CD4-positive, alpha-beta T cell (primary cell): ENCODE measurements around the gene ITPKB. TPM values are rescaled to one million over a fixed set of nuclear protein-coding genes. Genes with fewer than 3 reads are reported as not detected.
A peak's percentile ranks its signal among the peaks of the same experiment; 100 is the strongest.

Experiments used
- ATAC-seq: fragments of 200-7000 bp; cut with Tn5 transposase; one replicate; pipeline ENCODE4 v1.10.0; 2022; ENCODE audit warnings: mild to moderate bottlenecking; ENCODE audit not compliant: poor library complexity
- CTCF ChIA-PET: fragments of 350-600 bp; sonication (Branson Sonifier 250); formaldehyde crosslinking; loops from one replicate; lab custom pipeline; 2021; ENCODE audit warnings: antibody characterized with exemption, inconsistent platforms; lab: Charles Lee
- POLR2A ChIA-PET: fragments of 350-600 bp; sonication (Branson Sonifier 250); formaldehyde crosslinking; loops from one replicate; lab custom pipeline; 2021; ENCODE audit warnings: antibody characterized with exemption, inconsistent platforms; lab: Charles Lee
- DNase-seq, 14 experiments: peaks; one replicate each; pipeline ENCODE4 v3.0.0-alpha.2; 2013 to 2020; ENCODE audit warnings: mixed read lengths in 2 of 14
- H3K27ac ChIP-seq, 2 donors: one replicate each; pipeline versions ENCODE4 v1.5.1 to v1.7.0; 2013; ENCODE audit warnings: low read length in 2 of 2, low read depth in 1 of 2, mild to moderate bottlenecking in 1 of 2
- H3K27me3 ChIP-seq, 2 experiments: 1 replicate in 1 of 2; 2 replicates in 1 of 2; pipeline versions ENCODE4 v1.6.1 to v1.7.0; 2013; ENCODE audit warnings: low read length in 2 of 2, control low read depth in 1 of 2, mild to moderate bottlenecking in 1 of 2, moderate library complexity in 1 of 2; ENCODE audit not compliant: insufficient read depth in 2 of 2, control insufficient read depth in 1 of 2
- H3K36me3 ChIP-seq: one replicate; pipeline ENCODE4 v1.6.1; 2013; ENCODE audit warnings: low read length, control low read depth; ENCODE audit not compliant: insufficient read depth
- H3K4me1 ChIP-seq: one replicate; pipeline ENCODE4 v1.6.1; 2013; ENCODE audit warnings: low read length, control low read depth; ENCODE audit not compliant: insufficient read depth
- H3K4me3 ChIP-seq: one replicate; pipeline ENCODE4 v1.5.1; 2013; ENCODE audit warnings: mild to moderate bottlenecking, low read length, moderate library complexity
- H3K9me3 ChIP-seq, 2 experiments: 1 replicate in 1 of 2; 2 replicates in 1 of 2; pipeline versions ENCODE4 v1.6.1 to v1.7.0; 2013; ENCODE audit warnings: low read length in 2 of 2, mild to moderate bottlenecking in 2 of 2, control low read depth in 1 of 2, moderate library complexity in 1 of 2; ENCODE audit not compliant: control insufficient read depth in 1 of 2, insufficient read depth in 1 of 2
- H3K27ac Mint-ChIP-seq: one replicate; pipeline ENCODE4 v1.8.0; 2020; ENCODE audit warnings: mixed read lengths
- H3K27me3 Mint-ChIP-seq: one replicate; pipeline ENCODE4 v1.8.0; 2021; ENCODE audit warnings: mixed read lengths
- H3K36me3 Mint-ChIP-seq: one replicate; pipeline ENCODE4 v1.8.0; 2021; ENCODE audit warnings: low read depth, mixed read lengths
- H3K4me1 Mint-ChIP-seq: one replicate; pipeline ENCODE4 v1.8.0; 2021; ENCODE audit warnings: low read depth, mixed read lengths
- H3K4me3 Mint-ChIP-seq: one replicate; pipeline ENCODE4 v1.8.0; 2020; ENCODE audit warnings: mild to moderate bottlenecking, mixed read lengths
- H3K9me3 Mint-ChIP-seq: one replicate; pipeline ENCODE4 v1.8.0; 2020; ENCODE audit warnings: mixed read lengths
- intact Hi-C, 2 experiments: fragments of 100-400 bp; cut with DNase I in 1 of 2; cut with micrococcal nuclease in 1 of 2; formaldehyde crosslinking; loops; one replicate each; pipeline versions ENCODE4 v1.15.1 to v1.9.0; 2023 to 2025; cut with DNase I, micrococcal nuclease
- polyA plus RNA-seq, 2 donors: library from polyadenylated mRNA; unstranded; fragments of 120-200 nt; gene quantifications; one replicate each; pipeline ENCODE4 v1.2.1, GENCODE V29; 2013
- total RNA-seq, 174 experiments: library from RNA in 2 of 174; stranded (reverse) in 2 of 174; gene quantifications; one replicate each; pipeline ENCODE4 v1.2.3 and lab custom pipeline; 2021 to 2026
- TF ChIP-seq, protein P1 (sequence below): fragments of 200-600 bp; IDR thresholded peaks from one replicate; pipeline ENCODE4 v1.8.0; 2022; ENCODE audit warnings: antibody characterized with exemption, mild to moderate bottlenecking

The ITPKB gene
- 100 to 1,000 TPM; 565 to 583 TPM for total RNA-seq
- polyA plus RNA-seq (2013, experiment 1 of 2): 113 TPM
- polyA plus RNA-seq (2013, experiment 2 of 2): 115 TPM
- 50.1 to 943 (median 384) reads per million in 172 experiments for total RNA-seq (lab: John Stamatoyannopoulos, UW)

DNA sequence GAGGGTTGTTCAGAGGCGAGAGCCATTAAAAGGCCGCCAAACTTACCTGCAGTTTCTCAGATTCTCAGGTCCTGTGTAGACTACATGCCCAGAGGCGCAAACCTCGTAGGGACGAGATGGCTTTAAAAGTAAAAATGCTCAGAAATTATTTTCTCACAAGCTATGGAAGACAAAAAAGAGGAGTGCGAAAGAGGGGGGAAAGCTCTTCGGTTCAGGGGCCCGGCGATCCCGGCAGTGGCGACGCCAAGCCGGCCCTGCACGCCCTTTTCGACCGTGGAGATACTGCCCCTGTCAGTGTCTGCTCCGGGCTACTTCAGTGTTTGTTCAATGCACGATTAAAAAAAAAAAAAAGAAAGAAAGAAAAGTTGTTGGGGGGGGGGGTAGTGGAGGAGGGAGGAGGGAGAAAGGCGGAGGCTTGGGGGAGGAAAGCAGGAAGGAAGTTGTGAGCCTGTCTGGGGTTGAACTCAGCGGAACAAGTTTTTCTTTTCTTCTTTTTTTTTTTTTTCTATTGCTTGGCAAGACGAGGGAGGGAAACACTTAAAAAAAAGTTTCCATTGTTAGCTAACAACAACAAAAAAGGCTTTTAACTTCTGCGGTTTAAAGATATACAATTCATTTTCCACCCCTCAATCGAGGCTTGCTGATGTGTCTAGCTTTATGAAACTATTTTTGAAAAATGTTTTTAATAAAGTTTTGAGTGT lies at the start of gene ITPKB:
Gene ITPKB (minus strand): TSS at position 288 of the 701 bp plus-strand sequence. CDS start 1,824 bp downstream, outside the sequence.
- Mint-ChIP-seq H3K27me3 (peaks cover 7% of the 10 kb centered on the region), H3K27ac (peak within 1 kb of the TSS; percentile 95), H3K4me3 (peak within 1 kb of the TSS; percentile 98), H3K9me3 (peaks cover 2% of the 10 kb centered on the region), H3K4me1 (peaks cover 37% of the 10 kb centered on the region), H3K36me3 (peaks cover 51% of the 10 kb centered on the region)
- Histone ChIP-seq H3K27me3 (no peaks in the 10 kb centered on the region), H3K36me3 (peaks cover 31% of the 10 kb centered on the region), H3K27ac (peak within 1 kb of the TSS; percentile 79 to 92), H3K4me3 (peak within 1 kb of the TSS; percentile 93), H3K4me1 (peaks cover 38% of the 10 kb centered on the region), H3K9me3 (no peaks in the 10 kb centered on the region)
- ATAC-seq (peak; percentile 61), DNase-seq (peak; percentile 46 to 95 (median 66))
- intact Hi-C loops: loop anchor here (1.0 to 10.0 kb wide), 9 partner anchors 9 to 104 kb away; no protein-coding TSS in a partner anchor
- POLR2A ChIA-PET: interaction anchor here (0.6 to 3.0 kb wide), 46 partner anchors 10 to 332 kb away, joined by 3 to 26 read pairs (median 5); partner anchors contain the start of gene COQ8A
- TF ChIP-seq, protein P1, sequence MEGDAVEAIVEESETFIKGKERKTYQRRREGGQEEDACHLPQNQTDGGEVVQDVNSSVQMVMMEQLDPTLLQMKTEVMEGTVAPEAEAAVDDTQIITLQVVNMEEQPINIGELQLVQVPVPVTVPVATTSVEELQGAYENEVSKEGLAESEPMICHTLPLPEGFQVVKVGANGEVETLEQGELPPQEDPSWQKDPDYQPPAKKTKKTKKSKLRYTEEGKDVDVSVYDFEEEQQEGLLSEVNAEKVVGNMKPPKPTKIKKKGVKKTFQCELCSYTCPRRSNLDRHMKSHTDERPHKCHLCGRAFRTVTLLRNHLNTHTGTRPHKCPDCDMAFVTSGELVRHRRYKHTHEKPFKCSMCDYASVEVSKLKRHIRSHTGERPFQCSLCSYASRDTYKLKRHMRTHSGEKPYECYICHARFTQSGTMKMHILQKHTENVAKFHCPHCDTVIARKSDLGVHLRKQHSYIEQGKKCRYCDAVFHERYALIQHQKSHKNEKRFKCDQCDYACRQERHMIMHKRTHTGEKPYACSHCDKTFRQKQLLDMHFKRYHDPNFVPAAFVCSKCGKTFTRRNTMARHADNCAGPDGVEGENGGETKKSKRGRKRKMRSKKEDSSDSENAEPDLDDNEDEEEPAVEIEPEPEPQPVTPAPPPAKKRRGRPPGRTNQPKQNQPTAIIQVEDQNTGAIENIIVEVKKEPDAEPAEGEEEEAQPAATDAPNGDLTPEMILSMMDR: no peak
- CTCF ChIA-PET: interaction anchor here (0.6 to 2.7 kb wide), 12 partner anchors 27 to 674 kb away, joined by 3 to 12 read pairs (median 4); no protein-coding TSS in a partner anchor

DNA sequence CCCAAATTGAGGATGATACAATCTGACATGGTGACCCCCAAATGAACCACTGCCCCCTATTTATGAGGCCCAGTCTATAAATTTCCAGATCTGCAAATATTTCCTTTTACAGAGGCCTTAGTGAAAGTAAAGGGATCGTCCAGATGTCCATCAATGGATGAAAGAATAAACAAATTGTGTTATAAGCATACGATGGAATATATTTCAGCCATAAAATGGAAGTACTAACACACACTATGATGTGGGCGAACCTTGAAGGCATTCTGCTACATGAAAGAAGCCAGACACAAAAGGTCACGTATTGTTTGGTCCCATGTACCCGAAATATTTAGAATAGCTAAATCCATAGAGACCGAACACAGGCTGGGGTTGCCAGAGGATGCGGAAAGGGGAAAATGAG lies 48.6 kb upstream of the ITPKB start:
- Mint-ChIP-seq H3K27me3 (no peaks in the 10 kb centered on the region), H3K9me3 (no peaks in the 10 kb centered on the region), H3K4me1 (peaks cover 5% of the 10 kb centered on the region), H3K27ac (no peak overlapping the region), H3K36me3 (no peaks in the 10 kb centered on the region), H3K4me3 (no peak overlapping the region)
- Histone ChIP-seq H3K36me3 (no peaks in the 10 kb centered on the region), H3K27me3 (no peaks in the 10 kb centered on the region), H3K4me1 (no peaks in the 10 kb centered on the region), H3K4me3 (no peak overlapping the region), H3K9me3 (no peaks in the 10 kb centered on the region), H3K27ac (no peak overlapping the region)
- CTCF ChIA-PET: interaction anchor here (1.1 kb wide), 1 partner anchor 161 kb away, joined by 3 read pairs; no protein-coding TSS in a partner anchor
- POLR2A ChIA-PET: no interaction called here
- DNase-seq (no peak), ATAC-seq (no peak)
- intact Hi-C loops: no loop called here
- TF ChIP-seq, protein P1: no peak

DNA sequence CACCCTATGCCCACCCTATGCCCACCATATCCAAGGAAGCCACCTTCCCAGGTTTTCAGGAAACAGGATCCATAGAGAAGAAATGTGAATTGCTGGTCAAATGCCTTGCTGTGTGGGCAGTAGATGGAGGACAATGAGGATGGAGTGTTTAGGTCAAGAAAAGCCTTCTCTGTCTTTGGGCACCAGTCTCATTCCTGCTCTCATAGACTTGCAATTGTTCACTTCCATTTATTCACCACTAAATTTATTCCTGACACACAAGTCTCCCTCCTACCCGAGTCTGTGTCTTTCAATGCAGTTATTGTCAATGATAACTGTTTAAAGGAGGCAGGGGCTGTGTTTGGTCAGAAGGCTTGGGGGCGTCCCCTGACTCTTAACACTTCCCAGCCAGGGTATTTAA lies 48.0 kb upstream of the ITPKB start:
- Mint-ChIP-seq H3K4me3 (no peak overlapping the region), H3K27ac (no peak overlapping the region), H3K4me1 (peaks cover 5% of the 10 kb centered on the region), H3K27me3 (no peaks in the 10 kb centered on the region), H3K9me3 (no peaks in the 10 kb centered on the region), H3K36me3 (no peaks in the 10 kb centered on the region)
- Histone ChIP-seq H3K27ac (no peak overlapping the region), H3K9me3 (no peaks in the 10 kb centered on the region), H3K27me3 (no peaks in the 10 kb centered on the region), H3K4me3 (no peak overlapping the region), H3K4me1 (no peaks in the 10 kb centered on the region), H3K36me3 (no peaks in the 10 kb centered on the region)
- ATAC-seq: no peak
- TF ChIP-seq, protein P1: no peak
- ChIA-PET POLR2A (no interaction called here), CTCF (no interaction called here)
- no peak for DNase-seq
- intact Hi-C loops: no loop called here
